ENCODE data around the gene ALG6. TPM values are rescaled to one million over a fixed set of nuclear protein-coding genes. Genes with fewer than 3 reads are reported as not detected.
A peak's percentile ranks its signal among the peaks of the same experiment; 100 is the strongest.

ALG6 gene
- total and polyA plus RNA-seq, 2 donors: 6.9 to 40.4 TPM

- Histone ChIP-seq H3K27ac (ENCODE audit: low read depth) (no peak overlapping the region), H3K4me1 (ENCODE audit: insufficient read depth) (peaks cover 5% of the 10 kb centered on the region)
These were observed 42.7 kb upstream of the ALG6 start for GRCh38 chr1:63324779-63325119.

GRCh38 chr1:63325279-63325985, 42.0 kb upstream of the ALG6 start:
- H3K4me1 ChIP-seq (ENCODE audit: insufficient read depth): peaks cover 5% of the 10 kb centered on the region
- DNase-seq (ENCODE audit: extremely low spot score): no peak
- 10% methylated on average over 2 of the region's 2 CpGs for WGBS
- H3K4me3 ChIP-seq (ENCODE audit: low read depth, low read length): no peak overlapping the region
- no peak overlapping the region for H3K27ac ChIP-seq (ENCODE audit: low read depth)
- H3K36me3 ChIP-seq (ENCODE audit: insufficient read depth): no peaks in the 10 kb centered on the region

More at GRCh38 chr1:63324779-63325119, 42.7 kb upstream of the ALG6 start:
- no peak overlapping the region for H3K4me3 ChIP-seq (ENCODE audit: low read depth, low read length)
- no peak for DNase-seq (ENCODE audit: extremely low spot score)
- no peaks in the 10 kb centered on the region for H3K36me3 ChIP-seq (ENCODE audit: insufficient read depth)
- 13% methylated on average over 7 of the region's 7 CpGs for WGBS

- Histone ChIP-seq H3K4me3 (ENCODE audit: low read depth, low read length) (peak overlapping the region; percentile 11), H3K36me3 (ENCODE audit: insufficient read depth) (no peaks in the 10 kb centered on the region), H3K27ac (ENCODE audit: low read depth) (no peak overlapping the region), H3K4me1 (ENCODE audit: insufficient read depth) (peaks cover 5% of the 10 kb centered on the region)
- whole genome bisulfite sequencing: 9% methylated on average over 20 of the region's 20 CpGs
- DNase-seq (ENCODE audit: extremely low spot score): no peak
These were observed 41.3 kb upstream of the ALG6 start for GRCh38 chr1:63326106-63326472.

GRCh38 chr1:63326473-63327380, 40.7 kb upstream of the ALG6 start:
- 8% methylated on average over 37 of the region's 37 CpGs for WGBS
- Histone ChIP-seq H3K4me1 (ENCODE audit: insufficient read depth) (peaks cover 5% of the 10 kb centered on the region), H3K36me3 (ENCODE audit: insufficient read depth) (no peaks in the 10 kb centered on the region), H3K4me3 (ENCODE audit: low read depth, low read length) (peak overlapping the region; percentile 11), H3K27ac (ENCODE audit: low read depth) (no peak overlapping the region)
- DNase-seq (ENCODE audit: extremely low spot score): no peak

- no peaks in the 10 kb centered on the region for H3K36me3 ChIP-seq (ENCODE audit: insufficient read depth)
- no peak overlapping the region for H3K4me3 ChIP-seq (ENCODE audit: low read depth, low read length)
- 10% methylated on average over 25 of the region's 25 CpGs for WGBS
- peaks cover 5% of the 10 kb centered on the region for H3K4me1 ChIP-seq (ENCODE audit: insufficient read depth)
- no peak overlapping the region for H3K27ac ChIP-seq (ENCODE audit: low read depth)
- DNase-seq (ENCODE audit: extremely low spot score): no peak
These were observed 39.9 kb upstream of the ALG6 start for GRCh38 chr1:63327417-63328054.

GRCh38 chr1:63328122-63328521, 39.3 kb upstream of the ALG6 start:
- whole genome bisulfite sequencing: 70% methylated on average over 8 of the region's 8 CpGs
- Histone ChIP-seq H3K27ac (ENCODE audit: low read depth) (no peak overlapping the region), H3K4me3 (ENCODE audit: low read depth, low read length) (no peak overlapping the region), H3K4me1 (ENCODE audit: insufficient read depth) (peaks cover 5% of the 10 kb centered on the region), H3K36me3 (ENCODE audit: insufficient read depth) (no peaks in the 10 kb centered on the region)
- DNase-seq (ENCODE audit: extremely low spot score): no peak

GRCh38 chr1:63328781-63329180, 38.6 kb upstream of the ALG6 start:
- Histone ChIP-seq H3K27ac (ENCODE audit: low read depth) (no peak overlapping the region), H3K4me1 (ENCODE audit: insufficient read depth) (peaks cover 4% of the 10 kb centered on the region), H3K4me3 (ENCODE audit: low read depth, low read length) (no peak overlapping the region), H3K36me3 (ENCODE audit: insufficient read depth) (no peaks in the 10 kb centered on the region)
- no peak for DNase-seq (ENCODE audit: extremely low spot score)
- WGBS: 79% methylated on average over 9 of the region's 9 CpGs

- no peaks in the 10 kb centered on the region for H3K36me3 ChIP-seq (ENCODE audit: insufficient read depth)
- no peak overlapping the region for H3K27ac ChIP-seq (ENCODE audit: low read depth)
- no peaks in the 10 kb centered on the region for H3K4me1 ChIP-seq (ENCODE audit: insufficient read depth)
- no peak for DNase-seq (ENCODE audit: extremely low spot score)
- H3K4me3 ChIP-seq (ENCODE audit: low read depth, low read length): no peak overlapping the region
- 7% methylated on average over 50 of the region's 50 CpGs for WGBS
These were observed 37.7 kb upstream of the ALG6 start for GRCh38 chr1:63329621-63330330.

- no peaks in the 10 kb centered on the region for H3K36me3 ChIP-seq (ENCODE audit: insufficient read depth)
- no peak overlapping the region for H3K4me3 ChIP-seq (ENCODE audit: low read depth, low read length)
- 5% methylated on average over 28 of the region's 28 CpGs for WGBS
- no peaks in the 10 kb centered on the region for H3K4me1 ChIP-seq (ENCODE audit: insufficient read depth)
- no peak for DNase-seq (ENCODE audit: extremely low spot score)
- H3K27ac ChIP-seq (ENCODE audit: low read depth): no peak overlapping the region
These were observed 37.0 kb upstream of the ALG6 start for GRCh38 chr1:63330331-63330916.

- Histone ChIP-seq H3K4me1 (ENCODE audit: insufficient read depth) (no peaks in the 10 kb centered on the region), H3K27ac (ENCODE audit: low read depth) (no peak overlapping the region), H3K4me3 (ENCODE audit: low read depth, low read length) (no peak overlapping the region), H3K36me3 (ENCODE audit: insufficient read depth) (no peaks in the 10 kb centered on the region)
- no peak for DNase-seq (ENCODE audit: extremely low spot score)
- WGBS: 61% methylated on average over 2 of the region's 2 CpGs
These were observed 25.0 kb upstream of the ALG6 start for GRCh38 chr1:63342402-63342801.

- no peaks in the 10 kb centered on the region for H3K4me1 ChIP-seq (ENCODE audit: insufficient read depth)
- no peak overlapping the region for H3K27ac ChIP-seq (ENCODE audit: low read depth)
- H3K4me3 ChIP-seq (ENCODE audit: low read depth, low read length): no peak overlapping the region
- WGBS: 33% methylated on average over 1 of the region's 1 CpG
- DNase-seq (ENCODE audit: extremely low spot score): no peak
- no peaks in the 10 kb centered on the region for H3K36me3 ChIP-seq (ENCODE audit: insufficient read depth)
These were observed 23.5 kb upstream of the ALG6 start for GRCh38 chr1:63343922-63344321.

- WGBS: 89% methylated on average over 5 of the region's 5 CpGs
- Histone ChIP-seq H3K36me3 (ENCODE audit: insufficient read depth) (no peaks in the 10 kb centered on the region), H3K27ac (ENCODE audit: low read depth) (no peak overlapping the region), H3K4me3 (ENCODE audit: low read depth, low read length) (no peak overlapping the region), H3K4me1 (ENCODE audit: insufficient read depth) (no peaks in the 10 kb centered on the region)
- DNase-seq (ENCODE audit: extremely low spot score): no peak
These were observed 17.1 kb upstream of the ALG6 start for GRCh38 chr1:63350320-63350719.

GRCh38 chr1:63352736-63353135, 14.7 kb upstream of the ALG6 start:
- 78% methylated on average over 2 of the region's 2 CpGs for WGBS

More at GRCh38 chr1:63352736-63353135, 14.7 kb upstream of the ALG6 start:
- Histone ChIP-seq H3K4me3 (ENCODE audit: low read depth, low read length) (no peak overlapping the region), H3K36me3 (ENCODE audit: insufficient read depth) (no peaks in the 10 kb centered on the region), H3K27ac (ENCODE audit: low read depth) (no peak overlapping the region), H3K4me1 (ENCODE audit: insufficient read depth) (no peaks in the 10 kb centered on the region)
- DNase-seq (ENCODE audit: extremely low spot score): no peak

All from urinary bladder (tissue), 4 donors.